HCT116 (cell line): ENCODE measurements around the gene UQCRC1. TPM values are rescaled to one million over a fixed set of nuclear protein-coding genes. Genes with fewer than 3 reads are reported as not detected.

ENCODE experiments used
- ATAC-seq: fragments of 200-7000 bp; cut with Tn5 transposase; 2 replicates; pipeline ENCODE4 v1.9.1; 2020; ENCODE audit warnings: mild to moderate bottlenecking, moderate library complexity
- BruUV-seq: library from RNA; stranded (reverse); fragments of 400-500 nt; replicated peaks from 2 replicates; lab custom pipeline; 2021; lab: Mats Ljungman, UMichigan
- CTCF ChIA-PET: fragments of 300-600 bp; sonication (Branson Sonifier 250); formaldehyde crosslinking; loops from one replicate; lab custom pipeline; 2021; ENCODE audit warnings: antibody characterized with exemption; lab: Charles Lee
- POLR2A ChIA-PET: fragments of 300-600, 350-600 bp; sonication (Branson Sonifier 250); formaldehyde crosslinking; loops from one replicate; lab custom pipeline; 2021; ENCODE audit warnings: antibody characterized with exemption; lab: Charles Lee
- RAD21 ChIA-PET, 2 experiments: fragments of 300-600 bp; sonication (Branson Sonifier 250); formaldehyde crosslinking; loops; one replicate each; lab custom pipeline; 2023; ENCODE audit warnings: low total read pairs in 2 of 2; ENCODE audit not compliant: uncharacterized antibody in 2 of 2, unreplicated experiment in 2 of 2, low non-redundant PET in 1 of 2; lab: Charles Lee
- DNase-seq: peaks from one replicate; pipeline ENCODE4 v3.0.0-alpha.2; 2010; ENCODE audit warnings: low read depth, low spot score
- H2AFZ ChIP-seq: fragments of 200-600 bp; shearing (Covaris generic), sonication (generic); 2 replicates; pipeline ENCODE4 v1.6.1; 2017; ENCODE audit warnings: low read depth, mixed run types, mixed read lengths, antibody characterized with exemption, low read length; ENCODE audit not compliant: poor library complexity, severe bottlenecking
- H3K27ac ChIP-seq: 2 replicates; pipeline ENCODE4 v1.5.1; 2012; ENCODE audit warnings: low read depth, low read length
- H3K27me3 ChIP-seq: fragments of 200-600 bp; sonication (generic); 2 replicates; pipeline ENCODE4 v1.6.1; 2016; ENCODE audit warnings: mixed run types, low read length, mixed read lengths; ENCODE audit not compliant: insufficient read depth
- H3K36me3 ChIP-seq, 2 experiments: fragments of 200-500 bp in 1 of 2; fragments of 200-600 bp in 1 of 2; sonication (Bioruptor generic) in 1 of 2; sonication (generic) in 1 of 2; 2 replicates each; pipeline versions ENCODE4 v1.5.1 to v1.6.1; 2014 to 2016; ENCODE audit warnings: low read length in 2 of 2, inconsistent platforms in 1 of 2, mixed read lengths in 1 of 2, mixed run types in 1 of 2; ENCODE audit not compliant: insufficient read depth in 2 of 2, control insufficient read depth in 1 of 2
- H3K4me1 ChIP-seq, 2 experiments: fragments of 200-600 bp in 1 of 2; sonication (generic) in 1 of 2; 2 replicates each; pipeline versions ENCODE4 v1.5.1 to v1.6.1; 2012 to 2017; ENCODE audit warnings: low read length in 2 of 2, inconsistent platforms in 1 of 2, mild to moderate bottlenecking in 1 of 2, mixed read lengths in 1 of 2, mixed run types in 1 of 2, moderate library complexity in 1 of 2; ENCODE audit not compliant: insufficient read depth in 2 of 2, control insufficient read depth in 1 of 2
- H3K4me2 ChIP-seq: fragments of 200-600 bp; sonication (generic); 2 replicates; pipeline ENCODE4 v1.6.1; 2017; ENCODE audit warnings: mixed run types, low read length, mixed read lengths
- H3K4me3 ChIP-seq, 2 experiments: fragments of 200-600 bp in 1 of 2; sonication (generic) in 1 of 2; replicated peaks in 1 of 2; 2 replicates each; pipeline ENCODE4 v1.5.1; 2011 to 2016; ENCODE audit warnings: low read length in 2 of 2, control low read depth in 1 of 2, low read depth in 1 of 2, mild to moderate bottlenecking in 1 of 2, mixed read lengths in 1 of 2, mixed run types in 1 of 2
- H3K79me2 ChIP-seq: fragments of 200-600 bp; sonication (generic); 2 replicates; pipeline ENCODE4 v1.6.1; 2017; ENCODE audit warnings: mild to moderate bottlenecking, mixed run types, low read length, moderate library complexity, mixed read lengths; ENCODE audit not compliant: insufficient read depth
- H3K9ac ChIP-seq: fragments of 200-600 bp; sonication (generic); 2 replicates; pipeline ENCODE4 v1.6.1; 2016; ENCODE audit warnings: low read length, mixed read lengths
- H3K9me2 ChIP-seq: fragments of 200-600 bp; sonication (generic), shearing (Covaris generic); 2 replicates; pipeline ENCODE4 v1.6.1; 2017; ENCODE audit warnings: mixed run types, mild to moderate bottlenecking, moderate library complexity; ENCODE audit not compliant: insufficient read depth
- H3K9me3 ChIP-seq, 2 experiments: fragments of 200-500 bp in 1 of 2; fragments of 200-600 bp in 1 of 2; sonication (Bioruptor generic) in 1 of 2; sonication (generic) in 1 of 2; 2 replicates each; pipeline ENCODE4 v1.6.1; 2014 to 2017; ENCODE audit warnings: low read length in 2 of 2, mixed read lengths in 2 of 2, inconsistent platforms in 1 of 2, low read depth in 1 of 2, mild to moderate bottlenecking in 1 of 2, mixed run types in 1 of 2, moderate library complexity in 1 of 2; ENCODE audit not compliant: control insufficient read depth in 1 of 2, insufficient read depth in 1 of 2
- H4K20me1 ChIP-seq: fragments of 200-600 bp; sonication (generic), shearing (Covaris generic); 2 replicates; pipeline ENCODE4 v1.6.1; 2017; ENCODE audit warnings: mixed run types, mild to moderate bottlenecking, moderate library complexity; ENCODE audit not compliant: insufficient read depth
- CBX3 ChIP-seq: IDR thresholded peaks from 2 replicates; pipeline ENCODE4 v1.6.1; 2012; ENCODE audit warnings: low read depth
- EGR1 ChIP-seq: IDR thresholded peaks from 2 replicates; pipeline ENCODE4 v1.6.1; 2012; ENCODE audit warnings: low read depth
- EZH2 ChIP-seq: fragments of 200-600 bp; sonication (generic); IDR thresholded peaks from 2 replicates; pipeline ENCODE4 v1.6.1; 2017; ENCODE audit warnings: antibody characterized with exemption, mixed run types
- JUND ChIP-seq: IDR thresholded peaks from 2 replicates; pipeline ENCODE4 v1.6.1; 2012
- POLR2A ChIP-seq: IDR thresholded peaks from 2 replicates; pipeline ENCODE4 v1.7.0; 2011; ENCODE audit warnings: borderline replicate concordance; ENCODE audit not compliant: insufficient read depth, insufficient read length; ENCODE audit errors: extremely low read depth
- RAD21 ChIP-seq: IDR thresholded peaks from 2 replicates; pipeline ENCODE4 v1.6.1; 2012; ENCODE audit warnings: low read depth, mild to moderate bottlenecking
- SIN3A ChIP-seq: IDR thresholded peaks from 2 replicates; pipeline ENCODE4 v1.6.1; 2012; ENCODE audit warnings: low read depth
- SP1 ChIP-seq: IDR thresholded peaks from 2 replicates; pipeline ENCODE4 v1.6.1; 2012; ENCODE audit warnings: low read depth
- SRF ChIP-seq: IDR thresholded peaks from 2 replicates; pipeline ENCODE4 v1.6.1; 2012; ENCODE audit warnings: low read depth
- YY1 ChIP-seq: IDR thresholded peaks from 2 replicates; pipeline ENCODE4 v1.6.1; 2011; ENCODE audit warnings: low read length, low read depth, moderate library complexity, mild to moderate bottlenecking; ENCODE audit not compliant: insufficient replicate concordance; ENCODE audit errors: extremely low read depth
- ZFX ChIP-seq: fragments of 450-650 bp; IDR thresholded peaks from 2 replicates; pipeline ENCODE4 v1.6.1; 2017
- ZNF274 ChIP-seq: fragments of 200-500 bp; sonication (Bioruptor generic); IDR thresholded peaks from 2 replicates; pipeline ENCODE4 v1.6.1; 2014; ENCODE audit warnings: mild to moderate bottlenecking, low read depth, low read length, inconsistent platforms
- intact Hi-C: fragments of 100-400 bp; cut with micrococcal nuclease; formaldehyde crosslinking; loops from 2 replicates; pipeline ENCODE4 v1.10.0; 2022
- total RNA-seq: library from RNA; stranded (reverse); gene quantifications from one replicate; pipeline ENCODE4 v1.2.1, GENCODE V29; 2021; ENCODE audit not compliant: unreplicated experiment
- TF ChIP-seq, protein P1 (sequence below): IDR thresholded peaks from 2 replicates; pipeline ENCODE4 v1.6.1; 2012; ENCODE audit warnings: low read depth
- TF ChIP-seq, protein P2 (sequence below): IDR thresholded peaks from 2 replicates; pipeline ENCODE4 v1.6.1; 2012
- TF ChIP-seq, protein P3 (sequence below), 3 experiments: fragments of 200-600 bp in 1 of 3; sonication (generic) in 1 of 3; IDR thresholded peaks in 2 of 3; conservative IDR thresholded peaks in 1 of 3; 2 replicates each; pipeline ENCODE4 v1.5.1; 2012 to 2017; ENCODE audit warnings: low read depth in 2 of 3, low read length in 2 of 3, antibody characterized with exemption in 1 of 3, borderline replicate concordance in 1 of 3, control low read depth in 1 of 3, mild to moderate bottlenecking in 1 of 3, mixed read lengths in 1 of 3, mixed run types in 1 of 3, moderate library complexity in 1 of 3; ENCODE audit not compliant: insufficient read depth in 1 of 3
- TF ChIP-seq, protein P4 (sequence below): IDR thresholded peaks from 2 replicates; pipeline ENCODE4 v1.6.1; 2012

Gene UQCRC1
- total RNA-seq, 1 experiment from 2014 or later, result 318 TPM

DNA sequence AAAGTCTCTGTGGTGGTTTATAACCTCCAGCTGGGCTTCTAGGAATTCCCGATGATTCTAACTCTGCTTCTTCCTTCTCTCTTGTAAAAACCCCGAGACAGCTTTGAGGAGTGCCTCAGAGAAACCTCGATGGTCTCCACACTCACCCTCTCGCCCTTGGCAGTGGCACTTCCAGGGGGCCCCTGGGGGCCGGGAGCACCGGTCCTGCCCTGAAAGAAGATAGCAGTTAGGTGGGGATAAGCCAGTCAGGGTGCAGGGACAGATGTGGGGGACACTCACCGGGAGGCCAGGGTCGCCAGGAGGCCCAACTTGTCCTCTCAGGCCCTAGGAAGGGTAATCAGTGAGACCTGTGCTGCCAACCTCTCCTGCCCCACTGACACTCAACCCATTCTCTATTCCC is 24.0 kb downstream of the UQCRC1 start:
- no peaks in the 10 kb centered on the region for H3K9me3 ChIP-seq
- DNase-seq (no peak), ATAC-seq (no peak)
- intact Hi-C loops, result no loop called here
- H3K9me2 ChIP-seq, result no peaks in the 10 kb centered on the region
- no peak overlapping the region for H3K4me2 ChIP-seq
- BruUV-seq, result no TSS peak
- no peak overlapping the region for H3K9ac ChIP-seq
- H3K27me3 ChIP-seq, result no peaks in the 10 kb centered on the region
- no peaks in the 10 kb centered on the region for H3K4me1 ChIP-seq
- H3K79me2 ChIP-seq, result no peaks in the 10 kb centered on the region
- CTCF ChIA-PET, result no interaction called here
- H3K36me3 ChIP-seq, result no peaks in the 10 kb centered on the region; a peak in 1 of 4 replicates
- no peak overlapping the region for H2AFZ ChIP-seq
- POLR2A ChIA-PET, result no interaction called here
- no peaks in the 10 kb centered on the region for H4K20me1 ChIP-seq
- H3K4me3 ChIP-seq, result no peak overlapping the region
- RAD21 ChIA-PET, result no interaction called here
- no peak overlapping the region for H3K27ac ChIP-seq
- TF ChIP-seq, protein P1, sequence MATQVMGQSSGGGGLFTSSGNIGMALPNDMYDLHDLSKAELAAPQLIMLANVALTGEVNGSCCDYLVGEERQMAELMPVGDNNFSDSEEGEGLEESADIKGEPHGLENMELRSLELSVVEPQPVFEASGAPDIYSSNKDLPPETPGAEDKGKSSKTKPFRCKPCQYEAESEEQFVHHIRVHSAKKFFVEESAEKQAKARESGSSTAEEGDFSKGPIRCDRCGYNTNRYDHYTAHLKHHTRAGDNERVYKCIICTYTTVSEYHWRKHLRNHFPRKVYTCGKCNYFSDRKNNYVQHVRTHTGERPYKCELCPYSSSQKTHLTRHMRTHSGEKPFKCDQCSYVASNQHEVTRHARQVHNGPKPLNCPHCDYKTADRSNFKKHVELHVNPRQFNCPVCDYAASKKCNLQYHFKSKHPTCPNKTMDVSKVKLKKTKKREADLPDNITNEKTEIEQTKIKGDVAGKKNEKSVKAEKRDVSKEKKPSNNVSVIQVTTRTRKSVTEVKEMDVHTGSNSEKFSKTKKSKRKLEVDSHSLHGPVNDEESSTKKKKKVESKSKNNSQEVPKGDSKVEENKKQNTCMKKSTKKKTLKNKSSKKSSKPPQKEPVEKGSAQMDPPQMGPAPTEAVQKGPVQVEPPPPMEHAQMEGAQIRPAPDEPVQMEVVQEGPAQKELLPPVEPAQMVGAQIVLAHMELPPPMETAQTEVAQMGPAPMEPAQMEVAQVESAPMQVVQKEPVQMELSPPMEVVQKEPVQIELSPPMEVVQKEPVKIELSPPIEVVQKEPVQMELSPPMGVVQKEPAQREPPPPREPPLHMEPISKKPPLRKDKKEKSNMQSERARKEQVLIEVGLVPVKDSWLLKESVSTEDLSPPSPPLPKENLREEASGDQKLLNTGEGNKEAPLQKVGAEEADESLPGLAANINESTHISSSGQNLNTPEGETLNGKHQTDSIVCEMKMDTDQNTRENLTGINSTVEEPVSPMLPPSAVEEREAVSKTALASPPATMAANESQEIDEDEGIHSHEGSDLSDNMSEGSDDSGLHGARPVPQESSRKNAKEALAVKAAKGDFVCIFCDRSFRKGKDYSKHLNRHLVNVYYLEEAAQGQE, result no peak
- TF ChIP-seq ZFX (no peak), SRF (no peak), CBX3 (no peak), SP1 (no peak), YY1 (no peak)
- TF ChIP-seq, all 23 proteins: peak for 0

DNA sequence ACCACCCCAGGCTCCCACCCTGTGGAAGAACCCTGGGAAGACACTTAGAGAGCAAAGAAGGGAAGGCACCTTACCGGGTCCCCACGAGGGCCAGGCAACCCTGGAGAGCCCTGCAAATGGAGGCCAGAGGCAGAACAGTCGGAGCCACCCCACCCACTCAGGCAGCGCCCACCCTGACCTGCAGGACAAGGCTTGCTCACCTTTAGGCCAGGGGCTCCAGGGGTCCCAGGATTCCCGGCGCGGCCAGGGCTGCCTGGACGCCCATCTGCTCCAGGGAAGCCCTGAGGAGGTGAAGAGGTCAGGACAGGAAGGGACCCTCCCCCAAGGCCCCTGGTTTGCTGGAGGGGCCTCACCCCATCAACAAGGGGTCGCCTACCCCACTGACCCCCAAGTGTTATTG is 24.6 kb downstream of the UQCRC1 start:
- Histone ChIP-seq H4K20me1 (no peaks in the 10 kb centered on the region), H3K4me3 (no peak overlapping the region), H3K4me1 (no peaks in the 10 kb centered on the region), H3K9me2 (no peaks in the 10 kb centered on the region), H3K36me3 (no peaks in the 10 kb centered on the region; a peak in 1 of 4 replicates), H3K9ac (no peak overlapping the region), H3K9me3 (no peaks in the 10 kb centered on the region), H3K79me2 (no peaks in the 10 kb centered on the region), H3K27ac (no peak overlapping the region), H3K27me3 (no peaks in the 10 kb centered on the region), H2AFZ (no peak overlapping the region), H3K4me2 (no peak overlapping the region)
- ATAC-seq, result no peak
- TF ChIP-seq ZFX (no peak), SIN3A (no peak), SRF (no peak), RAD21 (no peak), EZH2 (no peak), ZNF274 (no peak), POLR2A (no peak), SP1 (no peak), JUND (no peak), EGR1 (no peak)
- TF ChIP-seq, protein P2, sequence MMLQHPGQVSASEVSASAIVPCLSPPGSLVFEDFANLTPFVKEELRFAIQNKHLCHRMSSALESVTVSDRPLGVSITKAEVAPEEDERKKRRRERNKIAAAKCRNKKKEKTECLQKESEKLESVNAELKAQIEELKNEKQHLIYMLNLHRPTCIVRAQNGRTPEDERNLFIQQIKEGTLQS, result no peak
- TF ChIP-seq, protein P3, sequence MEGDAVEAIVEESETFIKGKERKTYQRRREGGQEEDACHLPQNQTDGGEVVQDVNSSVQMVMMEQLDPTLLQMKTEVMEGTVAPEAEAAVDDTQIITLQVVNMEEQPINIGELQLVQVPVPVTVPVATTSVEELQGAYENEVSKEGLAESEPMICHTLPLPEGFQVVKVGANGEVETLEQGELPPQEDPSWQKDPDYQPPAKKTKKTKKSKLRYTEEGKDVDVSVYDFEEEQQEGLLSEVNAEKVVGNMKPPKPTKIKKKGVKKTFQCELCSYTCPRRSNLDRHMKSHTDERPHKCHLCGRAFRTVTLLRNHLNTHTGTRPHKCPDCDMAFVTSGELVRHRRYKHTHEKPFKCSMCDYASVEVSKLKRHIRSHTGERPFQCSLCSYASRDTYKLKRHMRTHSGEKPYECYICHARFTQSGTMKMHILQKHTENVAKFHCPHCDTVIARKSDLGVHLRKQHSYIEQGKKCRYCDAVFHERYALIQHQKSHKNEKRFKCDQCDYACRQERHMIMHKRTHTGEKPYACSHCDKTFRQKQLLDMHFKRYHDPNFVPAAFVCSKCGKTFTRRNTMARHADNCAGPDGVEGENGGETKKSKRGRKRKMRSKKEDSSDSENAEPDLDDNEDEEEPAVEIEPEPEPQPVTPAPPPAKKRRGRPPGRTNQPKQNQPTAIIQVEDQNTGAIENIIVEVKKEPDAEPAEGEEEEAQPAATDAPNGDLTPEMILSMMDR (IDR thresholded peaks at IDR 0.05 in 2 of 3, conservative IDR thresholded peaks at IDR 0.05 in 1 of 3; ENCODE audit: borderline replicate concordance in 1 of 3, insufficient read depth in 1 of 3, low read depth in 2 of 3, low read length in 2 of 3), result no peak
- TF ChIP-seq, protein P4, sequence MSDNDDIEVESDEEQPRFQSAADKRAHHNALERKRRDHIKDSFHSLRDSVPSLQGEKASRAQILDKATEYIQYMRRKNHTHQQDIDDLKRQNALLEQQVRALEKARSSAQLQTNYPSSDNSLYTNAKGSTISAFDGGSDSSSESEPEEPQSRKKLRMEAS, result no peak
- no peak for DNase-seq
- intact Hi-C loops, result no loop called here
- POLR2A ChIA-PET, result no interaction called here
- RAD21 ChIA-PET, result no interaction called here
- CTCF ChIA-PET, result no interaction called here
- BruUV-seq, result no TSS peak
